Gastroesophageal sphincter (tissue), 3 donors: ENCODE results near the gene MAML3.

ENCODE experiments used
- POLR2AphosphoS5 ChIP-seq: sonication (generic); formaldehyde crosslinking; IDR thresholded peaks from one replicate; pipeline ENCODE4 v1.6.1; 2017; ENCODE audit warnings: antibody characterized with exemption
- TF ChIP-seq, protein P1 (sequence below), 4 experiments: fragments of 200-600 bp in 2 of 4; fragments of 450-650 bp in 2 of 4; sonication (generic) in 1 of 4; IDR thresholded peaks; one replicate each; pipeline ENCODE4 v1.5.1; 2017 to 2019; ENCODE audit warnings: antibody characterized with exemption in 4 of 4, mild to moderate bottlenecking in 2 of 4, moderate library complexity in 2 of 4

DNA sequence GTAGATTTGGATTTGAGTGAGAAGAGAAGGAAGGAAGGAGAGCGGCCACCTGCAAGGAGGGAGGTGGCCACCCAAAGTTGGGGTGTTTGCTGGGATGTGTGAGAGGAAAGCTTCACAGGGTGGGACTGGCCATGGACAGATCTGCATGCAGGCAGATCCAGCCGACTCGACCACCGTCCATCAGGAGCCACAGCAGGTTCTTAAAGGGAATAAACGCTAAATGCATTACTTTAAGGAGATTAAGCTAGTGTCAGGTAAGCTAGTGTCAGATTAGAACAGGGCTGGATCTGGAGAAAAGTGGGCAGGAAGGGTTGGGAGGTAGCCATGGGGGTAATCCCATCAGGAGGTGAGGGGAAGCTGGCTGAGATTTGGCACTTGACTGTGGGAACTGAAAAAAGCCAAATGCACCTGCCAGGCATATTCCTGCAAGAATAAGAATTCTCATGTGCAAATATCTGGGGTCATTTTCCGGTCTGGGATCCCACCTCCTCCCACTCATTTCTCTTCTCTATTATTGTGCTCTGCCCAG, 408.8 kb downstream of the MAML3 start:
- no peak for TF ChIP-seq POLR2AphosphoS5
- TF ChIP-seq, protein P1, sequence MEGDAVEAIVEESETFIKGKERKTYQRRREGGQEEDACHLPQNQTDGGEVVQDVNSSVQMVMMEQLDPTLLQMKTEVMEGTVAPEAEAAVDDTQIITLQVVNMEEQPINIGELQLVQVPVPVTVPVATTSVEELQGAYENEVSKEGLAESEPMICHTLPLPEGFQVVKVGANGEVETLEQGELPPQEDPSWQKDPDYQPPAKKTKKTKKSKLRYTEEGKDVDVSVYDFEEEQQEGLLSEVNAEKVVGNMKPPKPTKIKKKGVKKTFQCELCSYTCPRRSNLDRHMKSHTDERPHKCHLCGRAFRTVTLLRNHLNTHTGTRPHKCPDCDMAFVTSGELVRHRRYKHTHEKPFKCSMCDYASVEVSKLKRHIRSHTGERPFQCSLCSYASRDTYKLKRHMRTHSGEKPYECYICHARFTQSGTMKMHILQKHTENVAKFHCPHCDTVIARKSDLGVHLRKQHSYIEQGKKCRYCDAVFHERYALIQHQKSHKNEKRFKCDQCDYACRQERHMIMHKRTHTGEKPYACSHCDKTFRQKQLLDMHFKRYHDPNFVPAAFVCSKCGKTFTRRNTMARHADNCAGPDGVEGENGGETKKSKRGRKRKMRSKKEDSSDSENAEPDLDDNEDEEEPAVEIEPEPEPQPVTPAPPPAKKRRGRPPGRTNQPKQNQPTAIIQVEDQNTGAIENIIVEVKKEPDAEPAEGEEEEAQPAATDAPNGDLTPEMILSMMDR (IDR thresholded peaks at IDR 0.05), result no peak
